ENCODE results near the gene CTNNBIP1.

CTNNBIP1 gene

DNA sequence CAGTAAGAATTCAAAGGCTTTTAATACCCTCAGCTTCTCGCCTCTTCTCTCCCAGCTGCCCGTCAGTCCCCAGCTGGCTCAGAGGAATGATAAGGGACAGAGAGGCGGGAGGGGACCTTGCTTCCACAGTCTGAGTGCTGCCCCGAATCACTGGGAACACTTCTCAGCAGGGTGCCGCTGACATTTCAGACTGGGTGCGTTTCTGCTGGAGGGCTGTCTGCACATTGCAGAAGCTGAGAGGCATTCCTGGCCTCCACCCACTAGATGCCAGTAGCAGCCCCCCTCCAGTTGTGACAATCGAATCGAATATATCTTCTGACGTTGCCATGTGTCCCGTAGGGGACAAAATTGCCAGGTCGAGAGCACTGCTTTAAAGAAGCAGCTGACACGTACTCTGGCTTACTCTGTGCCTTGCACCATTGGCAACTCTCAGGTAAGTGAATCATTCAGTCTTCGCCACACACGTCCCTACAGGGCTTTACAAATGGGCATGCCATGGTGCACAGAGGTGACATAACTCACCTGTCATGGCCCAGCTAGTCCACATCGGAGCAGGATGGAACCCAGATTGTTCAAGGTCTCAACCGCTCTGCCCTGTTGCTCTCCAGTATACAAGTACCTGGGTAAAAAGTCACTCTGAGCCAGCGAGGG lies 23.9 kb downstream of the CTNNBIP1 start:
- Histone ChIP-seq H3K36me3 (no peaks in the 10 kb centered on the region; the same call in 1 of the 2 replicates), H3K27me3 (ENCODE audit: insufficient read depth, low read depth, severe bottlenecking) (no peaks in the 10 kb centered on the region), H3K27ac (no peak overlapping the region), H3K9me3 (ENCODE audit: severe bottlenecking) (no peaks in the 10 kb centered on the region), H3K4me3 (ENCODE audit: low read depth, low read length) (no peak overlapping the region)
- DNase-seq, result no peak
- TF ChIP-seq, protein P1, sequence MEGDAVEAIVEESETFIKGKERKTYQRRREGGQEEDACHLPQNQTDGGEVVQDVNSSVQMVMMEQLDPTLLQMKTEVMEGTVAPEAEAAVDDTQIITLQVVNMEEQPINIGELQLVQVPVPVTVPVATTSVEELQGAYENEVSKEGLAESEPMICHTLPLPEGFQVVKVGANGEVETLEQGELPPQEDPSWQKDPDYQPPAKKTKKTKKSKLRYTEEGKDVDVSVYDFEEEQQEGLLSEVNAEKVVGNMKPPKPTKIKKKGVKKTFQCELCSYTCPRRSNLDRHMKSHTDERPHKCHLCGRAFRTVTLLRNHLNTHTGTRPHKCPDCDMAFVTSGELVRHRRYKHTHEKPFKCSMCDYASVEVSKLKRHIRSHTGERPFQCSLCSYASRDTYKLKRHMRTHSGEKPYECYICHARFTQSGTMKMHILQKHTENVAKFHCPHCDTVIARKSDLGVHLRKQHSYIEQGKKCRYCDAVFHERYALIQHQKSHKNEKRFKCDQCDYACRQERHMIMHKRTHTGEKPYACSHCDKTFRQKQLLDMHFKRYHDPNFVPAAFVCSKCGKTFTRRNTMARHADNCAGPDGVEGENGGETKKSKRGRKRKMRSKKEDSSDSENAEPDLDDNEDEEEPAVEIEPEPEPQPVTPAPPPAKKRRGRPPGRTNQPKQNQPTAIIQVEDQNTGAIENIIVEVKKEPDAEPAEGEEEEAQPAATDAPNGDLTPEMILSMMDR (IDR thresholded peaks at IDR 0.05; ENCODE audit: low read depth, low read length), result no peak

DNA sequence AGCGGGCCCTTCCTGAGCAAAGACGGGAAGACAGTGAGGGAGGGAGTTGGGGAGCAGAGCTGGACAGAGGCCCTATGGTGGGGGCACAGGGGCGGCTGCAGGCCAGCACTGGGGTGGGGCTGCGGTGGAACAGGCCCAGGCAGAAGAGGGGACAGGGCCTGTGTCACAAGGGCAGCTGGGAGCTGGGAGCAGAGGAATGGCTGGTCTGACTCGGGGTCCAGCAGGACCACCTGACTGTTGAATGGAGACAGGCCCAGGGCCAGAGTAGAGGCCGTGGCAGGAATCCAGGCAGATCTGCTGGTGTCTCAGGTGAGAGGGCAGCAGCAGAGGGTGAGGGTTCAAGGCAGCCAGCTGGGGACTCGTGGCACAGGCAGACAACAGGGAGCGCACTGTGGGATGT lies 25.3 kb downstream of the CTNNBIP1 start:
- TF ChIP-seq, protein P1 (IDR thresholded peaks at IDR 0.05; ENCODE audit: low read depth, low read length), result no peak
- no peak overlapping the region for H3K27ac ChIP-seq
- DNase-seq, result no peak
- no peaks in the 10 kb centered on the region; the same call in 1 of the 2 replicates for H3K36me3 ChIP-seq
- H3K9me3 ChIP-seq (ENCODE audit: severe bottlenecking), result no peaks in the 10 kb centered on the region
- no peaks in the 10 kb centered on the region for H3K27me3 ChIP-seq (ENCODE audit: insufficient read depth, low read depth, severe bottlenecking)
- no peak overlapping the region for H3K4me3 ChIP-seq (ENCODE audit: low read depth, low read length)

DNA sequence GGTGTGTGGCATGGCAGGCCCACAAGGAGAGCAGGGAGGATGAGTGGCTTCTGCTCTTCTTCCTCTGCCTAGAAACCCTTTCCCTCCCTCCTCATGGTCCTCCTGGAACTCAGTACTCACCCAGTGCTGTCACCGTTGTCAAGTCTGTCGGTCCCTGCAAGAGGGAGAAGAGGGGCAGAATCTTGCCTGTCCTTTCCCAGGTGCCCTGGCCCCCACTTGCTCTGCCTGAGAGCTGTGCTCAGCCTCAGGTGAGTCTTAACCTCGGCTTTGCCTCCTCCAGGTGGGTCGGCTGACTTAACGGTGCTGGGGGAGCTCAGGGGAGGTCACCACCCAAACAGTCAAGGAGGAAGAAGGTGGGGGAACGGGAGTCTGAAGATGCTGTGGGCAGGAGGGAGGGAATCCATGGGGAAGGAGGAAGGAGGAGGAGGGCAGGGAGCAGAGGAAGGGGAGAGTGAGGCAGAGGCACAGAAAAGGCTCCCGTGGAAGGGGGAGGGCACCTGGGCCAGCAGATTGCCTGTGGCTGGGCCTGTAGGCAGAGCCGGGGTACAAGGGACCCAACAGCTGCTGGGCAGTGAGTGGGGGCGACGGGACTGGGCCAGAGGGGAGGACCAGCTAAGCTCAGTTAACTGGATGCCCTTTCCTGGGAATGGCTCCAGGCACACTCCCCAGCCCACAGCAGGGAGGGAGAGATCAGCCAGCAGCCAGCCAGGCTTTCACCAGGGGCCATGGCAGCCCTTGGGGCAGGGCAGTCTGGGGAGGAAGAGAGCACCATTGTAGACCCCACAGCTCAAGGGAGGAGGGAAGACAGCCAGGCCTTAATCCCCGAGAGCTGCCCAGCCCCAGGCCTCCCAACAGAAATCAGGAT lies 26.3 kb downstream of the CTNNBIP1 start:
- Histone ChIP-seq H3K9me3 (ENCODE audit: severe bottlenecking) (no peaks in the 10 kb centered on the region), H3K36me3 (no peaks in the 10 kb centered on the region; the same call in 1 of the 2 replicates), H3K4me3 (ENCODE audit: low read depth, low read length) (no peak overlapping the region), H3K27ac (no peak overlapping the region), H3K27me3 (ENCODE audit: insufficient read depth, low read depth, severe bottlenecking) (no peaks in the 10 kb centered on the region)
- no peak for DNase-seq
- TF ChIP-seq, protein P1 (IDR thresholded peaks at IDR 0.05; ENCODE audit: low read depth, low read length), result no peak

DNA sequence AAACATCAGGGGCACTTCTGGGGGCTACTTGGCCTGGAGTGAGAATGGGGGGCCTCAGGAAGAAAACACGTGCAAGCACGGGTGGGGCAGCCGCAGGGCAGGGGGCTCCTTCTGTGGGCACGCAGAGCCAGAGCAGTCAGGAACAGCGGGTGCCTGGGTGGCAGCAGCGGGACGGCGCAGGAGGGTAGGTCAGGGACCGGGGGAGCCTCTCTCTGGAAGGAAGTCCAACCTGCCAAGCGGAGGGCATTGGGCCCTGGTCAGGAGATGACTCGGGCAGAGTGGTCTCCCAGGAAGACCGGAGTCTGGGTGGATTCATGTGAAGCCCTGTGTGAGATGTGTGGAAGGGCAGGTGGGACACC lies 27.1 kb downstream of the CTNNBIP1 start:
- DNase-seq, result no peak
- Histone ChIP-seq H3K27me3 (ENCODE audit: insufficient read depth, low read depth, severe bottlenecking) (no peaks in the 10 kb centered on the region), H3K27ac (no peak overlapping the region), H3K9me3 (ENCODE audit: severe bottlenecking) (no peaks in the 10 kb centered on the region), H3K36me3 (no peaks in the 10 kb centered on the region; the same call in 1 of the 2 replicates), H3K4me3 (ENCODE audit: low read depth, low read length) (no peak overlapping the region)
- TF ChIP-seq, protein P1 (IDR thresholded peaks at IDR 0.05; ENCODE audit: low read depth, low read length), result no peak

DNA sequence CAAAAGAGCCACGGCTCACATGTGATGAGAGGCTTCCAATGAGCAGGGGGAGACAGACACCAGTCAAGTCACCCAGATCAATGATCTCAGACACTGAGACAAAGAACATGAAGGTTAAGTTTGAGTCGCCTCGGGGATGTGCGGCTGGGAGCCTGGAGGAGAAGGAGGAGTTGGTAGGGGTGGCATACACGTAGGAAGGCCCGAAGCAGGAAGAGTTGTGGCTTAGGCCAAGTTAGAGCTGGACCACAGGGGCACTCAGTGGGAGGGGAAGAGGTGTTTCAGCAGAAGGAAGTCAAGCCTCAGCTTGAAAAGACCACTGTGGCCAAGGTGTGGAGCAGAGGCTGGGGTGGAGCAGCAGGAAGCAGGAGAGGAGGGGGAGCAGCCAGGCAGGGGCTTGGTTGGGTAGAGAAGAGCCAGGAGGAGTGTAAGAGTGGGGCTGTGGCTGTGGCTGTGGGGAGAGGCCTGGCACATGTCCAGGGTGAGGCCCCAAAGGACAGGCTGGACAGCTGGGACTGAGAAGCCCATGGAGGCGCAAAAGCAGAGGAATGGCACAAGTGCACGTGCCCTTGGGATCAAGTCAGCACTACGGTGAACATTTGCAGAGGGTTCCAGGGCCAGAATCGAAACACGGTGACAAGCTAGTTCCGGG lies 27.6 kb downstream of the CTNNBIP1 start:
- DNase-seq, result no peak
- no peak overlapping the region for H3K4me3 ChIP-seq (ENCODE audit: low read depth, low read length)
- no peaks in the 10 kb centered on the region for H3K9me3 ChIP-seq (ENCODE audit: severe bottlenecking)
- no peaks in the 10 kb centered on the region for H3K27me3 ChIP-seq (ENCODE audit: insufficient read depth, low read depth, severe bottlenecking)
- H3K36me3 ChIP-seq, result no peaks in the 10 kb centered on the region; the same call in 1 of the 2 replicates
- H3K27ac ChIP-seq, result no peak overlapping the region
- TF ChIP-seq, protein P1 (IDR thresholded peaks at IDR 0.05; ENCODE audit: low read depth, low read length), result no peak

Measured in WERI-Rb-1 (cell line).